GM23338 (cell line): ENCODE measurements around the gene GRK5. TPM values are rescaled to one million over a fixed set of nuclear protein-coding genes. Genes with fewer than 3 reads are reported as not detected.
A peak's percentile ranks its signal among the peaks of the same experiment; 100 is the strongest.

Experiments
- ATAC-seq: fragments of 200-7000 bp; cut with Tn5 transposase; 3 replicates; pipeline ENCODE4 v1.9.1; 2020
- DNase-seq: peaks from one replicate; pipeline ENCODE4 v3.0.0-alpha.2; 2015; ENCODE audit warnings: low spot score
- H2AFZ ChIP-seq: fragments of 200-600 bp; sonication (generic); 2 replicates; pipeline ENCODE4 v1.8.0; 2016; ENCODE audit warnings: antibody characterized with exemption, mild to moderate bottlenecking, moderate library complexity
- H3F3A ChIP-seq: fragments of 200-600 bp; sonication (generic); replicated peaks from 2 replicates; pipeline ENCODE4 v1.8.0; 2017; ENCODE audit warnings: antibody characterized with exemption, mixed run types, low read depth
- H3K27ac ChIP-seq: fragments of 200-600 bp; sonication (generic); 2 replicates; pipeline ENCODE4 v1.6.1; 2016; ENCODE audit warnings: low read depth
- H3K27me3 ChIP-seq: fragments of 200-600 bp; sonication (generic); 2 replicates; pipeline ENCODE4 v1.8.0; 2016; ENCODE audit warnings: mild to moderate bottlenecking, mixed run types, moderate library complexity; ENCODE audit not compliant: insufficient read depth
- H3K36me3 ChIP-seq: fragments of 200-600 bp; sonication (generic); 2 replicates; pipeline ENCODE4 v1.8.0; 2016; ENCODE audit warnings: mild to moderate bottlenecking; ENCODE audit not compliant: insufficient read depth
- H3K4me1 ChIP-seq: fragments of 200-600 bp; sonication (generic); 2 replicates; pipeline ENCODE4 v1.8.0; 2016; ENCODE audit warnings: mild to moderate bottlenecking, moderate library complexity; ENCODE audit not compliant: insufficient read depth
- H3K4me2 ChIP-seq: fragments of 200-600 bp; sonication (generic); 2 replicates; pipeline ENCODE4 v1.7.1; 2017; ENCODE audit warnings: mixed run types
- H3K4me3 ChIP-seq: fragments of 200-600 bp; sonication (generic); 2 replicates; pipeline ENCODE4 v1.6.1; 2016; ENCODE audit warnings: mixed run types
- H3K79me2 ChIP-seq: fragments of 200-600 bp; sonication (generic); replicated peaks from 2 replicates; pipeline ENCODE4 v1.8.0; 2017; ENCODE audit warnings: mild to moderate bottlenecking; ENCODE audit not compliant: insufficient read depth
- H3K9me2 ChIP-seq: fragments of 200-600 bp; sonication (generic); 2 replicates; pipeline ENCODE4 v1.8.0; 2017; ENCODE audit not compliant: insufficient read depth
- H4K20me1 ChIP-seq: fragments of 200-600 bp; sonication (generic); replicated peaks from 2 replicates; pipeline ENCODE4 v1.8.0; 2017; ENCODE audit warnings: mild to moderate bottlenecking; ENCODE audit not compliant: insufficient read depth
- H3K27ac Mint-ChIP-seq: 2 replicates; pipeline ENCODE4 v1.8.0; 2020; ENCODE audit warnings: inconsistent platforms, mild to moderate bottlenecking, moderate library complexity, mixed read lengths
- H3K27me3 Mint-ChIP-seq: 3 replicates; pipeline ENCODE4 v1.8.0; 2022; ENCODE audit warnings: low read depth, mild to moderate bottlenecking, moderate library complexity, mixed read lengths, inconsistent platforms; ENCODE audit not compliant: insufficient read depth, poor library complexity
- H3K36me3 Mint-ChIP-seq: 3 replicates; pipeline ENCODE4 v1.8.0; 2021; ENCODE audit warnings: low read depth, mild to moderate bottlenecking, inconsistent platforms, moderate library complexity, mixed read lengths
- H3K4me1 Mint-ChIP-seq: 3 replicates; pipeline ENCODE4 v1.8.0; 2020; ENCODE audit warnings: mild to moderate bottlenecking, inconsistent platforms, mixed read lengths
- H3K4me3 Mint-ChIP-seq: 3 replicates; pipeline ENCODE4 v1.8.0; 2021; ENCODE audit warnings: moderate library complexity, mild to moderate bottlenecking, inconsistent platforms, mixed read lengths
- H3K9me3 Mint-ChIP-seq: 3 replicates; pipeline ENCODE4 v1.8.0; 2020; ENCODE audit warnings: moderate library complexity, mild to moderate bottlenecking, inconsistent platforms, mixed read lengths
- CREB1 ChIP-seq: fragments of 250-450 bp; sonication (Bioruptor Pico); IDR thresholded peaks from 2 replicates; pipeline ENCODE4 v1.5.0; 2020; ENCODE audit warnings: low read depth, mild to moderate bottlenecking, moderate library complexity
- CTCF ChIP-seq, 2 experiments: fragments of 200-600 bp in 1 of 2; sonication (generic) in 1 of 2; conservative IDR thresholded peaks; 2 replicates each; pipeline versions ENCODE4 v1.5.1 to v1.6.1; 2016 to 2017; ENCODE audit warnings: antibody characterized with exemption in 2 of 2, low read depth in 2 of 2, mild to moderate bottlenecking in 2 of 2, moderate library complexity in 1 of 2
- ETS1 ChIP-seq: IDR thresholded peaks from 2 replicates; pipeline ENCODE4 v1.6.1; 2016; ENCODE audit warnings: antibody characterized with exemption
- EZH2 ChIP-seq: fragments of 200-600 bp; sonication (generic); IDR thresholded peaks from one replicate; pipeline ENCODE4 v1.8.0; 2017; ENCODE audit warnings: antibody characterized with exemption, mild to moderate bottlenecking, low read depth; ENCODE audit not compliant: unreplicated experiment
- EZH2phosphoT487 ChIP-seq: fragments of 200-600 bp; sonication (generic); IDR thresholded peaks from one replicate; pipeline ENCODE4 v1.8.1; 2018; ENCODE audit warnings: antibody characterized with exemption; ENCODE audit not compliant: unreplicated experiment
- JUNB ChIP-seq: IDR thresholded peaks from one replicate; pipeline ENCODE4 v1.6.1; 2016; ENCODE audit warnings: antibody characterized with exemption; ENCODE audit not compliant: unreplicated experiment
- NANOG ChIP-seq: IDR thresholded peaks from 2 replicates; pipeline ENCODE4 v1.6.1; 2016; ENCODE audit warnings: antibody characterized with exemption, borderline replicate concordance
- POLR2AphosphoS5 ChIP-seq: IDR thresholded peaks from 2 replicates; pipeline ENCODE4 v1.6.1; 2016; ENCODE audit warnings: antibody characterized with exemption, low read depth
- REST ChIP-seq: IDR thresholded peaks from one replicate; pipeline ENCODE4 v1.6.1; 2018; ENCODE audit warnings: antibody characterized with exemption; ENCODE audit not compliant: unreplicated experiment
- STAT1 ChIP-seq: IDR thresholded peaks from one replicate; pipeline ENCODE4 v1.6.1; 2016; ENCODE audit warnings: antibody characterized with exemption; ENCODE audit not compliant: unreplicated experiment
- ZNF114 ChIP-seq: fragments of 250-450 bp; sonication (Bioruptor Pico); IDR thresholded peaks from 2 replicates; pipeline ENCODE4 v1.5.0; 2020; ENCODE audit warnings: mild to moderate bottlenecking, moderate library complexity
- ZNF331 ChIP-seq: fragments of 250-450 bp; sonication (Bioruptor Pico); IDR thresholded peaks from 2 replicates; pipeline ENCODE4 v1.5.0; 2020; ENCODE audit warnings: low read depth, mild to moderate bottlenecking, moderate library complexity
- ZNF462 ChIP-seq: fragments of 250-450 bp; sonication (Bioruptor Pico); IDR thresholded peaks from 2 replicates; pipeline ENCODE4 v1.5.0; 2020; ENCODE audit warnings: mild to moderate bottlenecking, moderate library complexity
- polyA plus RNA-seq: library from polyadenylated mRNA; unstranded; fragments of >200 nt; fragmentation: Nextera tagmentation; extraction: Ambion mirVana; gene quantifications from 2 replicates; pipeline ENCODE4 v1.2.1, GENCODE V29; 2016
- total RNA-seq: library from RNA; depleted of rRNA; stranded (reverse); fragments of >200 nt; shearing (Covaris generic); gene quantifications from 2 replicates; pipeline ENCODE4 v1.2.3, GENCODE V29; 2014

Gene GRK5
- total and polyA plus RNA-seq, 2 experiments from 2014 or later, result 0.53 to 2.0 TPM

GRCh38 chr10:119377958-119378736 lies 170.8 kb downstream of the GRK5 start:
- H3K79me2 ChIP-seq, result no peaks in the 10 kb centered on the region
- peak overlapping the region; percentile 63; the same call in 1 of the 2 replicates for H3K27ac Mint-ChIP-seq
- no peaks in the 10 kb centered on the region for H3K36me3 Mint-ChIP-seq
- H3F3A ChIP-seq, result no peaks in the 10 kb centered on the region
- DNase-seq, result no peak
- peaks cover 3% of the 10 kb centered on the region for H3K27me3 Mint-ChIP-seq
- H3K9me3 Mint-ChIP-seq, result no peaks in the 10 kb centered on the region
- no peak overlapping the region for H3K27ac ChIP-seq
- no peaks in the 10 kb centered on the region for H3K9me2 ChIP-seq
- ATAC-seq, result peak; percentile 57
- no peak overlapping the region for H3K4me2 ChIP-seq
- H3K4me3 ChIP-seq, result no peak overlapping the region
- H3K4me1 Mint-ChIP-seq, result peaks cover 3% of the 10 kb centered on the region; the same call in 1 of the 3 replicates
- H3K36me3 ChIP-seq, result no peaks in the 10 kb centered on the region
- H2AFZ ChIP-seq, result no peak overlapping the region
- H3K27me3 ChIP-seq, result no peaks in the 10 kb centered on the region
- H4K20me1 ChIP-seq, result no peaks in the 10 kb centered on the region; the same call in 1 of the 2 replicates
- TF ChIP-seq POLR2AphosphoS5 (no peak), EZH2phosphoT487 (no peak), EZH2 (no peak), ZNF114 (no peak), NANOG (no peak), ZNF462 (CRISPR knock-in tag) (no peak), REST (no peak), STAT1 (no peak), ETS1 (no peak), CTCF (conservative IDR thresholded peaks at IDR 0.05; ENCODE audit: low read depth in 2 of 2) (no peak), CREB1 (CRISPR knock-in tag) (no peak), JUNB (no peak), ZNF331 (CRISPR knock-in tag) (no peak)
- no peaks in the 10 kb centered on the region for H3K4me1 ChIP-seq
- no peak overlapping the region for H3K4me3 Mint-ChIP-seq
